Aorta (tissue), 5 donors: Measurements from ENCODE around the gene GAR1. TPM values are rescaled to one million over a fixed set of nuclear protein-coding genes. Genes with fewer than 3 reads are reported as not detected.

Source experiments
- ATAC-seq: fragments of 200-7000 bp; cut with Tn5 transposase; one replicate; pipeline ENCODE4 v1.9.1; 2022; ENCODE audit warnings: moderate library complexity; ENCODE audit not compliant: low FRiP score
- DNase-seq, 2 donors: peaks; one replicate each; pipeline ENCODE4 v3.0.0-alpha.2; 2020
- H3K27ac ChIP-seq, 2 donors: one replicate each; pipeline ENCODE4 v1.5.1; 2013; ENCODE audit warnings: low read length in 2 of 2, mild to moderate bottlenecking in 2 of 2, moderate library complexity in 2 of 2, control low read depth in 1 of 2, inconsistent platforms in 1 of 2, low read depth in 1 of 2
- H3K27me3 ChIP-seq, 2 donors: one replicate each; pipeline ENCODE4 v1.6.1; 2013; ENCODE audit warnings: control low read depth in 1 of 2, low read length in 1 of 2, mild to moderate bottlenecking in 1 of 2, moderate library complexity in 1 of 2; ENCODE audit not compliant: insufficient read depth in 2 of 2, control insufficient read depth in 1 of 2
- H3K36me3 ChIP-seq, 2 donors: one replicate each; pipeline ENCODE4 v1.6.1; 2013; ENCODE audit warnings: control low read depth in 1 of 2, low read length in 1 of 2, mild to moderate bottlenecking in 1 of 2; ENCODE audit not compliant: insufficient read depth in 2 of 2, control insufficient read depth in 1 of 2
- H3K4me1 ChIP-seq, 2 donors: one replicate each; pipeline ENCODE4 v1.6.1; 2013; ENCODE audit warnings: low read length in 2 of 2, control low read depth in 1 of 2, mild to moderate bottlenecking in 1 of 2, moderate library complexity in 1 of 2; ENCODE audit not compliant: insufficient read depth in 2 of 2, control insufficient read depth in 1 of 2
- H3K4me3 ChIP-seq, 2 donors: one replicate each; pipeline ENCODE4 v1.5.1; 2013; ENCODE audit warnings: low read length in 2 of 2, control low read depth in 1 of 2, mild to moderate bottlenecking in 1 of 2
- H3K9me3 ChIP-seq: one replicate; pipeline ENCODE4 v1.6.1; 2013; ENCODE audit warnings: mild to moderate bottlenecking, low read length; ENCODE audit not compliant: control insufficient read depth
- WGBS, 2 donors: extraction: QIAGEN DNeasy Blood & Tissue Kit; methylation state at CpG; one replicate each; pipeline ENCODE4 v1.1.7; 2013; 5-methylcytosine and 5-hydroxymethylcytosine counted together
- intact Hi-C, 2 donors: fragments of 100-400 bp; cut with DNase I; formaldehyde crosslinking; loops; one replicate each; pipeline versions ENCODE4 v1.14.2 to v1.15.0; 2022
- polyA plus RNA-seq, 2 donors: library from polyadenylated mRNA; stranded (reverse); fragments of 200-250 nt; gene quantifications; one replicate each; pipeline ENCODE4 v1.2.3, GENCODE V29; 2013
- total RNA-seq, 2 donors: library from RNA; stranded (reverse); fragmentation: NEBNext Ultra II Directional; extraction: Animal tissue kit (Norgen Biotek cat#: 25700); gene quantifications; one replicate each; pipeline ENCODE4 v1.2.1, GENCODE V29; 2021
- donor health status: healthy with polysubstance abuse.
- donor health status: Bipolar disorder and iron deficiency.
- donor health status: DM: no; HTN: no; CAD: no.
- donor health status: DM: no; HTN: no; CAD: no.
- donor health status: DM: yes; HTN: yes; CAD: no.

GAR1 gene
- total and polyA plus RNA-seq, 4 donors: 9.3 to 11.5 (median 10.5) TPM

- ATAC-seq (no peak), DNase-seq (no peak)
- WGBS, 2 donors: 77 to 79% methylated on average over 2 of the region's 2 CpGs
- Histone ChIP-seq H3K9me3 (no peaks in the 10 kb centered on the region), H3K36me3 (peaks cover 4% of the 10 kb centered on the region in 2 donors), H3K4me1 (no peaks in the 10 kb centered on the region), H3K27me3 (no peaks in the 10 kb centered on the region), H3K27ac (no peak overlapping the region), H3K4me3 (no peak overlapping the region)
- intact Hi-C loops: no loop called here
Observed at GRCh38 chr4:109821185-109821584, 5.6 kb downstream of the GAR1 start.

- no peak overlapping the region for H3K27ac ChIP-seq
- no peak for ATAC-seq
- no peaks in the 10 kb centered on the region for H3K4me1 ChIP-seq
Observed at GRCh38 chr4:109826719-109827118, 11.2 kb downstream of the GAR1 start.

GRCh38 chr4:109827672-109828071 is 12.1 kb downstream of the GAR1 start, which contains the start of gene RRH:
RRH (plus strand) TSS chr4:109827972; CDS start chr4:109828028, 56 bp downstream.
- intact Hi-C loops: no loop called here
- WGBS, 2 donors: 96 to 97% methylated on average over 2 of the region's 2 CpGs

More at GRCh38 chr4:109826719-109827118, 11.2 kb downstream of the GAR1 start:
- H3K9me3 ChIP-seq: no peaks in the 10 kb centered on the region
- H3K27me3 ChIP-seq: no peaks in the 10 kb centered on the region
- H3K4me3 ChIP-seq: no peak overlapping the region
- intact Hi-C loops: no loop called here
- H3K36me3 ChIP-seq: peaks cover 2 to 4% of the 10 kb centered on the region in 2 donors
- no peak for DNase-seq

GRCh38 chr4:109833756-109834155 is 18.2 kb downstream of the GAR1 start:
- Histone ChIP-seq H3K9me3 (no peaks in the 10 kb centered on the region), H3K27ac (no peak overlapping the region), H3K36me3 (peaks cover 0 to 3% of the 10 kb centered on the region in 2 donors), H3K4me1 (no peaks in the 10 kb centered on the region), H3K4me3 (no peak overlapping the region), H3K27me3 (no peaks in the 10 kb centered on the region)
- DNase-seq: no peak
- ATAC-seq: no peak
- intact Hi-C loops: no loop called here
- 89 to 93% methylated on average over 4 of the region's 4 CpGs for WGBS, 2 donors

More at GRCh38 chr4:109827672-109828071, 12.1 kb downstream of the GAR1 start, which contains the start of gene RRH:
- ATAC-seq (no peak), DNase-seq (no peak)
- H3K36me3 ChIP-seq: peaks cover 0 to 2% of the 10 kb centered on the region in 2 donors
- H3K4me1 ChIP-seq: no peaks in the 10 kb centered on the region
- H3K27ac ChIP-seq: no peak within 1 kb of the TSS
- H3K27me3 ChIP-seq: no peaks in the 10 kb centered on the region
- H3K4me3 ChIP-seq: no peak within 1 kb of the TSS
- no peaks in the 10 kb centered on the region for H3K9me3 ChIP-seq

- Histone ChIP-seq H3K4me1 (no peaks in the 10 kb centered on the region), H3K4me3 (no peak overlapping the region), H3K9me3 (no peaks in the 10 kb centered on the region), H3K27me3 (no peaks in the 10 kb centered on the region), H3K27ac (no peak overlapping the region), H3K36me3 (peaks cover 0 to 3% of the 10 kb centered on the region in 2 donors)
- intact Hi-C loops: no loop called here
- 87% methylated on average over 3 of the region's 3 CpGs for WGBS, 2 donors
- no peak for ATAC-seq
- no peak for DNase-seq
Observed at GRCh38 chr4:109836985-109837384, 21.4 kb downstream of the GAR1 start.

GRCh38 chr4:109846395-109847098 is 31.0 kb downstream of the GAR1 start:
- Histone ChIP-seq H3K27me3 (peaks cover 0 to under 1% of the 10 kb centered on the region in 2 donors), H3K4me1 (no peaks in the 10 kb centered on the region), H3K9me3 (no peaks in the 10 kb centered on the region), H3K27ac (no peak overlapping the region), H3K4me3 (no peak overlapping the region), H3K36me3 (no peaks in the 10 kb centered on the region)
- 51 to 57% methylated on average over 6 of the region's 6 CpGs for WGBS, 2 donors
- intact Hi-C loops: no loop called here
- ATAC-seq (no peak), DNase-seq (no peak)

- H3K36me3 ChIP-seq: no peaks in the 10 kb centered on the region
- H3K9me3 ChIP-seq: no peaks in the 10 kb centered on the region
- 75 to 76% methylated on average over 5 of the region's 5 CpGs for WGBS, 2 donors
- no peak within 1 kb of the TSS for H3K27ac ChIP-seq
- ATAC-seq (no peak), DNase-seq (no peak)
- H3K27me3 ChIP-seq: peaks cover 0 to 1% of the 10 kb centered on the region in 2 donors
- H3K4me1 ChIP-seq: no peaks in the 10 kb centered on the region
- intact Hi-C loops: no loop called here
- H3K4me3 ChIP-seq: no peak within 1 kb of the TSS
Observed at GRCh38 chr4:109847896-109848442, 32.4 kb downstream of the GAR1 start, which contains the start of gene LRIT3. LRIT3 (plus strand) TSS chr4:109848107; CDS start chr4:109848202, 95 bp downstream.

- Histone ChIP-seq H3K27ac (no peak overlapping the region), H3K4me1 (no peaks in the 10 kb centered on the region), H3K36me3 (no peaks in the 10 kb centered on the region), H3K27me3 (peaks cover 0 to 1% of the 10 kb centered on the region in 2 donors), H3K4me3 (no peak overlapping the region), H3K9me3 (no peaks in the 10 kb centered on the region)
- WGBS, 2 donors: 70 to 72% methylated on average over 2 of the region's 2 CpGs
- intact Hi-C loops: no loop called here
- DNase-seq (no peak), ATAC-seq (no peak)
Observed at GRCh38 chr4:109848501-109848900, 32.9 kb downstream of the GAR1 start.

- ATAC-seq (no peak), DNase-seq (no peak)
- Histone ChIP-seq H3K27me3 (peaks cover 0 to 1% of the 10 kb centered on the region in 2 donors), H3K36me3 (no peaks in the 10 kb centered on the region), H3K4me1 (no peaks in the 10 kb centered on the region), H3K9me3 (no peaks in the 10 kb centered on the region), H3K4me3 (no peak overlapping the region), H3K27ac (no peak overlapping the region)
- intact Hi-C loops: no loop called here
- WGBS, 2 donors: 71 to 72% methylated on average over 5 of the region's 5 CpGs
Observed at GRCh38 chr4:109850601-109851000, 35.0 kb downstream of the GAR1 start.
